HG03571 (cell line): ENCODE results near the gene POLN.

Experiments used
- ATAC-seq: cut with Tn5 transposase; IDR thresholded peaks from one replicate; pipeline ENCODE4 v1.9.1; 2021; ENCODE audit not compliant: unreplicated experiment

The POLN gene

GRCh38 chr4:2072971-2073807, 168.7 kb downstream of the POLN start:
- ATAC-seq, result no peak

- no peak for ATAC-seq
These were observed 169.7 kb downstream of the POLN start for GRCh38 chr4:2071912-2072867.

GRCh38 chr4:2071252-2071911, 170.5 kb downstream of the POLN start:
- ATAC-seq, result no peak

- ATAC-seq, result no peak
These were observed 171.3 kb downstream of the POLN start for GRCh38 chr4:2070421-2071251.

- no peak for ATAC-seq
These were observed 171.9 kb downstream of the POLN start for GRCh38 chr4:2069986-2070385.

GRCh38 chr4:2069161-2069971, 172.6 kb downstream of the POLN start:
- ATAC-seq, result no peak

GRCh38 chr4:2068566-2068965, 173.4 kb downstream of the POLN start:
- ATAC-seq, result no peak

- ATAC-seq, result no peak
These were observed 173.8 kb downstream of the POLN start for GRCh38 chr4:2068198-2068470.

GRCh38 chr4:2067446-2068197, 174.3 kb downstream of the POLN start:
- ATAC-seq, result no peak

GRCh38 chr4:2066571-2067445, 175.1 kb downstream of the POLN start:
- no peak for ATAC-seq

- no peak for ATAC-seq
These were observed 175.8 kb downstream of the POLN start for GRCh38 chr4:2066011-2066551.

GRCh38 chr4:2065106-2065930, 176.6 kb downstream of the POLN start:
- ATAC-seq, result no peak

- ATAC-seq, result no peak
These were observed 177.5 kb downstream of the POLN start for GRCh38 chr4:2064276-2064991.

- no peak for ATAC-seq
These were observed 178.2 kb downstream of the POLN start for GRCh38 chr4:2063557-2064275.

- ATAC-seq, result no peak
These were observed 179.0 kb downstream of the POLN start for GRCh38 chr4:2062808-2063524.
